CD14-positive monocyte (primary cell): ENCODE measurements around the gene HEATR1. TPM values are rescaled to one million over a fixed set of nuclear protein-coding genes. Genes with fewer than 3 reads are reported as not detected.

ENCODE experiments used
- DNase-seq, 3 donors: peaks; one replicate each; pipeline ENCODE4 v3.0.0-alpha.2; 2011 to 2022
- H2AFZ ChIP-seq: 2 replicates; pipeline ENCODE4 v1.6.0; 2012; ENCODE audit warnings: mild to moderate bottlenecking, low read depth, low read length, inconsistent platforms; ENCODE audit not compliant: insufficient read depth, poor library complexity, severe bottlenecking
- H3K27ac ChIP-seq, 2 donors: 1 replicate in 1 of 2; 2 replicates in 1 of 2; pipeline ENCODE4 v1.5.1; 2012 to 2013; ENCODE audit warnings: low read length in 2 of 2, control low read depth in 1 of 2, inconsistent platforms in 1 of 2, low read depth in 1 of 2, mild to moderate bottlenecking in 1 of 2
- H3K27me3 ChIP-seq, 2 donors: one replicate each; pipeline versions ENCODE4 v1.6.0 to v1.6.1; 2011 to 2013; ENCODE audit warnings: low read length in 2 of 2; ENCODE audit not compliant: control insufficient read depth in 2 of 2, insufficient read depth in 2 of 2
- H3K36me3 ChIP-seq, 2 donors: replicated peaks in 1 of 2; 1 replicate in 1 of 2; 2 replicates in 1 of 2; pipeline versions ENCODE4 v1.5.1 to v1.6.1; 2012 to 2013; ENCODE audit warnings: low read length in 2 of 2, control low read depth in 1 of 2, inconsistent platforms in 1 of 2, mild to moderate bottlenecking in 1 of 2; ENCODE audit not compliant: insufficient read depth in 2 of 2, control insufficient read depth in 1 of 2
- H3K4me1 ChIP-seq, 2 donors: 1 replicate in 1 of 2; 2 replicates in 1 of 2; pipeline versions ENCODE4 v1.5.1 to v1.6.1; 2012 to 2013; ENCODE audit warnings: low read length in 2 of 2, control low read depth in 1 of 2, inconsistent platforms in 1 of 2, mild to moderate bottlenecking in 1 of 2, moderate library complexity in 1 of 2; ENCODE audit not compliant: insufficient read depth in 2 of 2, control insufficient read depth in 1 of 2
- H3K4me2 ChIP-seq: replicated peaks from 2 replicates; pipeline ENCODE3; 2012; ENCODE audit warnings: low read length, moderate library complexity, mild to moderate bottlenecking; ENCODE audit not compliant: poor library complexity, severe bottlenecking; ENCODE audit errors: extremely low read depth
- H3K4me3 ChIP-seq, 3 experiments: fragments of 200-600 bp in 1 of 3; sonication (generic) in 1 of 3; replicated peaks in 1 of 3; 1 replicate in 2 of 3; 2 replicates in 1 of 3; pipeline ENCODE4 v1.5.1; 2011 to 2013; ENCODE audit warnings: low read length in 3 of 3, mild to moderate bottlenecking in 3 of 3, control low read depth in 2 of 3, low read depth in 2 of 3, inconsistent platforms in 1 of 3, moderate library complexity in 1 of 3
- H3K79me2 ChIP-seq: 2 replicates; pipeline ENCODE4 v1.6.0; 2012; ENCODE audit warnings: mild to moderate bottlenecking, control low read depth, inconsistent platforms, low read length, moderate library complexity; ENCODE audit not compliant: insufficient read depth
- H3K9ac ChIP-seq: 2 replicates; pipeline ENCODE4 v1.6.0; 2017; ENCODE audit warnings: low read length, mild to moderate bottlenecking; ENCODE audit not compliant: insufficient read depth, poor library complexity, severe bottlenecking
- H3K9me3 ChIP-seq, 2 donors: replicated peaks in 1 of 2; 1 replicate in 1 of 2; 2 replicates in 1 of 2; pipeline versions ENCODE4 v1.5.1 to v1.6.1; 2012 to 2013; ENCODE audit warnings: low read length in 2 of 2, control low read depth in 1 of 2; ENCODE audit not compliant: control insufficient read depth in 1 of 2, insufficient read depth in 1 of 2
- H4K20me1 ChIP-seq: 2 replicates; pipeline ENCODE4 v1.6.0; 2012; ENCODE audit warnings: mild to moderate bottlenecking, low read length, control low read depth, moderate library complexity; ENCODE audit not compliant: insufficient read depth
- H3K27ac Mint-ChIP-seq, 7 donors: one replicate each; pipeline ENCODE4 v1.8.0; 2020; ENCODE audit warnings: mild to moderate bottlenecking in 7 of 7, mixed read lengths in 7 of 7, moderate library complexity in 6 of 7, inconsistent platforms in 2 of 7
- H3K27me3 Mint-ChIP-seq, 3 donors: one replicate each; pipeline ENCODE4 v1.8.0; 2021 to 2022; ENCODE audit warnings: low read depth in 3 of 3, mild to moderate bottlenecking in 3 of 3, mixed read lengths in 3 of 3, moderate library complexity in 3 of 3, inconsistent platforms in 1 of 3
- H3K36me3 Mint-ChIP-seq, 2 donors: one replicate each; pipeline ENCODE4 v1.8.0; 2020; ENCODE audit warnings: mixed read lengths in 2 of 2, inconsistent platforms in 1 of 2, mild to moderate bottlenecking in 1 of 2
- H3K4me1 Mint-ChIP-seq: one replicate; pipeline ENCODE4 v1.8.0; 2020; ENCODE audit warnings: mild to moderate bottlenecking, mixed read lengths
- H3K4me3 Mint-ChIP-seq, 2 donors: one replicate each; pipeline ENCODE4 v1.8.0; 2020; ENCODE audit warnings: mild to moderate bottlenecking in 2 of 2, mixed read lengths in 2 of 2, moderate library complexity in 1 of 2
- H3K9me3 Mint-ChIP-seq, 7 donors: one replicate each; pipeline ENCODE4 v1.8.0; 2020 to 2022; ENCODE audit warnings: mixed read lengths in 7 of 7, mild to moderate bottlenecking in 6 of 7, moderate library complexity in 6 of 7, inconsistent platforms in 2 of 7
- WGBS: methylation state at CpG from one replicate; pipeline ENCODE4 v1.1.5; 2013; ENCODE audit warnings: missing lambda C conversion rate; ENCODE audit not compliant: insufficient coverage; 5-methylcytosine and 5-hydroxymethylcytosine counted together
- intact Hi-C, 2 donors: fragments of 100-400 bp; cut with micrococcal nuclease; formaldehyde crosslinking; loops; one replicate each; pipeline versions ENCODE4 v1.15.0 to v1.15.1; 2023
- polyA plus RNA-seq, 3 donors: library from polyadenylated mRNA; depleted of rRNA in 1 of 3; unstranded in 2 of 3; stranded (reverse) in 1 of 3; fragments of 300-500 nt in 2 of 3; fragments of >200 nt in 1 of 3; fragmentation: Illumina TruSeq in 2 of 3; gene quantifications; 1 replicate in 2 of 3; 2 replicates in 1 of 3; pipeline ENCODE4 v1.2.3, GENCODE V29; 2012 to 2021
- TF ChIP-seq, protein P1 (sequence below): fragments of 200-600 bp; IDR thresholded peaks from one replicate; pipeline ENCODE4 v1.8.0; 2022; ENCODE audit warnings: antibody characterized with exemption, mild to moderate bottlenecking

The HEATR1 gene
- polyA plus RNA-seq, 3 donors = 2.8 to 4.2 (median 3.7) TPM

DNA sequence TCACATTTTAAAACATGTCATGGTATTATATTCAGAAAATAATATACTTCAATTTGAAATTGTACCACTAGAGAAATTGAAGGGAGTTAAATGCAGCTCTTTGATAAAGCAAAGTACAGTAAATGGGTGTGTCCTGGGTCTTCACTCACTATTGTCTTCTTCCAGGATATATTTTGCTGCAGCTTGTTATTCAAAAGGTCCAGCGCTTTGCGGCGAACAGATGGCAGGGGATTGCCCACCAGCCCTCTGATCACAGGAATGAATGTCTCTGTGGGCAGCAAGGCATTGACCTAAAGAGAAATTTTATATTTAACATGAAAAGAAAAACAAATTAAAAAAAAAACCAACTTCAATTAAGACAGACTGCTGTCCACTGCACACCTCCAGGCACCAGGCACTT, 45.5 kb downstream of the HEATR1 start:
- H3K4me1 Mint-ChIP-seq = no peaks in the 10 kb centered on the region

DNA sequence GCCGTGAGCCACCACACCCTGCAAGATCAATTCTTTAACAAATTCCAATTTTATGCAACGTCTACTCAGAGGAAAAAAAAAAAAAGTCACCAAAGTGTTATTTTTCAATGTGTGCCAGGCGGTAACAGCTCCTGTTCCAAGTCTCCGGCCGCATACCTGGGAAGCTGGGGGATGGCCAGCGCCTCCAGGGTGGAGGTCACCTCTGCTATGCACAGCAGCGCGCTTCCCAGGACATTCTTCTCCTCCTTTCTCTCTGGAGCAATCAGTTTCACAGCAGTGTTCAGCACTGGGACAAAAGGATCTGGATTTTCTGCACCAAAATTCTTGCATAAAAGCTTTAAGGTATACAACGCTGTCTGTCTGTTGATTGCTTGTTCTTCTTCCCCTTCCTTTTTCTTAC, 46.2 kb downstream of the HEATR1 start:
- Histone ChIP-seq H4K20me1 (no peaks in the 10 kb centered on the region), H3K9me3 (no peaks in the 10 kb centered on the region), H3K4me1 (no peaks in the 10 kb centered on the region), H3K9ac (no peak overlapping the region), H2AFZ (no peak overlapping the region), H3K4me3 (no peak overlapping the region), H3K27me3 (no peaks in the 10 kb centered on the region), H3K36me3 (peaks cover 80 to 97% of the 10 kb centered on the region in 2 donors), H3K79me2 (no peaks in the 10 kb centered on the region), H3K27ac (no peak overlapping the region), H3K4me2 (no peak overlapping the region)
- Mint-ChIP-seq H3K27ac (no peak overlapping the region), H3K9me3 (no peaks in the 10 kb centered on the region), H3K36me3 (peaks cover 83 to 88% of the 10 kb centered on the region in 2 donors), H3K4me1 (no peaks in the 10 kb centered on the region), H3K4me3 (no peak overlapping the region), H3K27me3 (no peaks in the 10 kb centered on the region)
- TF ChIP-seq, protein P1, sequence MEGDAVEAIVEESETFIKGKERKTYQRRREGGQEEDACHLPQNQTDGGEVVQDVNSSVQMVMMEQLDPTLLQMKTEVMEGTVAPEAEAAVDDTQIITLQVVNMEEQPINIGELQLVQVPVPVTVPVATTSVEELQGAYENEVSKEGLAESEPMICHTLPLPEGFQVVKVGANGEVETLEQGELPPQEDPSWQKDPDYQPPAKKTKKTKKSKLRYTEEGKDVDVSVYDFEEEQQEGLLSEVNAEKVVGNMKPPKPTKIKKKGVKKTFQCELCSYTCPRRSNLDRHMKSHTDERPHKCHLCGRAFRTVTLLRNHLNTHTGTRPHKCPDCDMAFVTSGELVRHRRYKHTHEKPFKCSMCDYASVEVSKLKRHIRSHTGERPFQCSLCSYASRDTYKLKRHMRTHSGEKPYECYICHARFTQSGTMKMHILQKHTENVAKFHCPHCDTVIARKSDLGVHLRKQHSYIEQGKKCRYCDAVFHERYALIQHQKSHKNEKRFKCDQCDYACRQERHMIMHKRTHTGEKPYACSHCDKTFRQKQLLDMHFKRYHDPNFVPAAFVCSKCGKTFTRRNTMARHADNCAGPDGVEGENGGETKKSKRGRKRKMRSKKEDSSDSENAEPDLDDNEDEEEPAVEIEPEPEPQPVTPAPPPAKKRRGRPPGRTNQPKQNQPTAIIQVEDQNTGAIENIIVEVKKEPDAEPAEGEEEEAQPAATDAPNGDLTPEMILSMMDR = no peak
- 100% methylated on average over 7 of the region's 9 CpGs for WGBS
- no peak for DNase-seq
- intact Hi-C loops = no loop called here

More for the DNA sequence above, 45.5 kb downstream of the HEATR1 start:
- H3K36me3 Mint-ChIP-seq = peaks cover 87 to 91% of the 10 kb centered on the region in 2 donors
- Histone ChIP-seq H3K36me3 (peaks cover 78 to 97% of the 10 kb centered on the region in 2 donors), H3K4me3 (no peak overlapping the region), H3K79me2 (no peaks in the 10 kb centered on the region), H3K27ac (no peak overlapping the region), H3K9me3 (no peaks in the 10 kb centered on the region), H3K4me2 (no peak overlapping the region), H2AFZ (no peak overlapping the region), H4K20me1 (no peaks in the 10 kb centered on the region), H3K4me1 (no peaks in the 10 kb centered on the region), H3K27me3 (no peaks in the 10 kb centered on the region), H3K9ac (no peak overlapping the region)
- WGBS = no CpG with 5 or more reads among the region's 3 CpGs
- no peak overlapping the region for H3K4me3 Mint-ChIP-seq
- TF ChIP-seq, protein P1 = no peak
- H3K27me3 Mint-ChIP-seq = no peaks in the 10 kb centered on the region
- no peak for DNase-seq
- H3K9me3 Mint-ChIP-seq = no peaks in the 10 kb centered on the region
- intact Hi-C loops = no loop called here
- H3K27ac Mint-ChIP-seq = no peak overlapping the region
